ENCODE data around the gene COG6. TPM values are rescaled to one million over a fixed set of nuclear protein-coding genes. Genes with fewer than 3 reads are reported as not detected.

The COG6 gene
- total and polyA plus RNA-seq, 2 of the 8 experiments (the other 6 are each of a cell fraction or from before 2014, with no cell fraction given), result 8.8 to 22.3 TPM

GRCh38 chr13:39607876-39608275 lies 47.6 kb upstream of the COG6 start:
- Histone ChIP-seq H3K56ac (replicated peaks; ENCODE audit: insufficient read length, low read depth, low read length) (no peak overlapping the region), H3K27me3 (replicated peaks in 1 of 4; ENCODE audit: control insufficient read depth in 3 of 4, extremely low read depth in 1 of 4, insufficient read depth in 3 of 4, low read length in 3 of 4) (peaks cover 0 to 3% (median 1%) of the 10 kb centered on the region in 4 experiments; a peak in 1 of 7 replicates), H3K23ac (ENCODE audit: insufficient read length) (no peak overlapping the region), H4K20me1 (replicated peaks in 1 of 2; ENCODE audit: control insufficient read depth in 1 of 2, insufficient read depth in 2 of 2, low read length in 2 of 2) (no peaks in the 10 kb centered on the region), H3K18ac (ENCODE audit: extremely low read depth, low read length) (no peak overlapping the region), H4K5ac (ENCODE audit: insufficient read length, low read depth, low read length) (no peak overlapping the region), H2BK20ac (ENCODE audit: low read length) (no peak overlapping the region), H2AFZ (ENCODE audit: low read length) (no peak overlapping the region), H3K9ac (replicated peaks in 1 of 4; ENCODE audit: extremely low read depth in 1 of 4, low read depth in 3 of 4, low read length in 3 of 4) (no peak overlapping the region), H2BK12ac (ENCODE audit: low read depth, low read length) (no peak overlapping the region), H4K8ac (ENCODE audit: extremely low read depth, insufficient read depth, low read length) (no peak overlapping the region), H3K36me3 (ENCODE audit: control insufficient read depth in 2 of 4, insufficient read depth in 4 of 4, low read length in 3 of 4) (no peaks in the 10 kb centered on the region), H3K9me3 (ENCODE audit: insufficient read depth in 2 of 2, low read depth in 1 of 2, low read length in 1 of 2) (no peaks in the 10 kb centered on the region), H2BK120ac (replicated peaks; ENCODE audit: low read depth, low read length) (no peak overlapping the region), H4K91ac (replicated peaks; ENCODE audit: insufficient read length, low read length) (no peak overlapping the region), H3K14ac (ENCODE audit: insufficient read length) (no peak overlapping the region), H3K79me2 (ENCODE audit: control insufficient read depth in 1 of 2, insufficient read depth in 2 of 2, low read length in 2 of 2) (no peaks in the 10 kb centered on the region), H3K4me1 (replicated peaks in 1 of 4; ENCODE audit: control insufficient read depth in 3 of 4, insufficient read depth in 4 of 4, low read length in 3 of 4) (0 out of 7 replicates have a peak, but pooled peaks cover 0 to 2% (median 0%) of the 10 kb centered on the region in 4 experiments), H2BK5ac (ENCODE audit: low read depth, low read length) (no peak overlapping the region), H3K23me2 (ENCODE audit: low read depth, low read length) (peaks cover 6% of the 10 kb centered on the region), H3K79me1 (ENCODE audit: low read depth, low read length) (no peaks in the 10 kb centered on the region), H2AK5ac (ENCODE audit: low read depth, low read length) (no peak overlapping the region), H3K27ac (ENCODE audit: low read depth, low read length) (no peak overlapping the region), H2BK15ac (ENCODE audit: low read length) (no peak overlapping the region), H3K4me3 (ENCODE audit: extremely low read depth in 1 of 4, insufficient read depth in 2 of 4, low read depth in 3 of 4, low read length in 4 of 4) (no peak overlapping the region), H3K4ac (replicated peaks; ENCODE audit: insufficient read length, low read depth, low read length) (no peak overlapping the region), H3K4me2 (ENCODE audit: insufficient read depth in 1 of 2, low read depth in 2 of 2, low read length in 2 of 2) (no peak overlapping the region)
- WGBS, 2 experiments (ENCODE audit: extremely low coverage in 1 of 2, insufficient coverage in 1 of 2, insufficient read length in 1 of 2, insufficient replicate concordance in 2 of 2, low coverage in 1 of 2, low lambda C conversion rate in 2 of 2, missing lambda C conversion rate in 1 of 2), result 95% methylated on average over 4 of the region's 4 CpGs; no CpG with 5 or more reads in 1 of the 2 experiments
- no peak for TF ChIP-seq GABPA (IDR thresholded peaks at IDR 0.05; ENCODE audit: borderline replicate concordance, insufficient read depth, low read length)
- no peak for TF ChIP-seq RFX5 (IDR thresholded peaks at IDR 0.05; ENCODE audit: borderline replicate concordance, low read depth, low read length)
- TF ChIP-seq HDAC6 (IDR thresholded peaks at IDR 0.05; ENCODE audit: low read depth, low read length), result no peak
- TF ChIP-seq TAF7 (optimal IDR thresholded peaks at IDR 0.05; ENCODE audit: borderline replicate concordance, low read depth, low read length), result no peak
- TF ChIP-seq CBX8 (IDR thresholded peaks at IDR 0.05; ENCODE audit: borderline replicate concordance, low read depth, low read length), result no peak
- no peak for TF ChIP-seq EP300 (IDR thresholded peaks at IDR 0.05; ENCODE audit: borderline replicate concordance in 1 of 2, low read depth in 2 of 2, low read length in 2 of 2)
- no peak for TF ChIP-seq ATF3 (IDR thresholded peaks at IDR 0.05; ENCODE audit: insufficient read depth, low read depth, low read length)
- TF ChIP-seq JUN (IDR thresholded peaks at IDR 0.05; ENCODE audit: low read depth, low read length), result no peak
- TF ChIP-seq POU5F1 (IDR thresholded peaks at IDR 0.05; ENCODE audit: low read depth, low read length), result no peak
- no peak for TF ChIP-seq SIN3A (conservative IDR thresholded peaks at IDR 0.05 in 1 of 2, IDR thresholded peaks at IDR 0.05 in 1 of 2; ENCODE audit: low read depth in 1 of 2, low read length in 2 of 2)
- TF ChIP-seq SP1 (IDR thresholded peaks at IDR 0.05; ENCODE audit: low read depth, low read length), result no peak
- ChIA-PET POLR2A (ENCODE audit: partially characterized antibody) (no interaction called here), CTCF (ENCODE audit: partially characterized antibody) (interaction anchor here (0.6 to 3.7 kb wide), 4 partner anchors 8 to 193 kb away, joined by 3 to 23 read pairs (median 5); no protein-coding TSS in a partner anchor)
- no peak for DNase-seq (ENCODE audit: low read depth in 1 of 2, low spot score in 2 of 2)
- FAIRE-seq, result no peak
